HepG2 (cell line): ENCODE measurements around the gene TAGLN2. TPM values are rescaled to one million over a fixed set of nuclear protein-coding genes. Genes with fewer than 3 reads are reported as not detected.

Source experiments
- AFF4 ChIP-seq: sonication (generic); formaldehyde crosslinking; IDR thresholded peaks from 2 replicates; pipeline ENCODE4 v1.4.0; 2020; ENCODE audit warnings: missing genetic modification reagents
- AGO2 ChIP-seq: fragments of 200-400 bp; formaldehyde crosslinking; optimal IDR thresholded peaks from 2 replicates; pipeline ENCODE3; 2017; ENCODE audit warnings: mild to moderate bottlenecking, low read depth, low read length, moderate library complexity
- CENPT ChIP-seq: sonication (generic); formaldehyde crosslinking; IDR thresholded peaks from 2 replicates; pipeline ENCODE4 v1.8.0; 2022; ENCODE audit warnings: low read depth, mild to moderate bottlenecking, moderate library complexity, missing genetic modification reagents
- DNMT1 ChIP-seq: sonication (generic); formaldehyde crosslinking; IDR thresholded peaks from 2 replicates; pipeline ENCODE4 v1.5.1; 2020; ENCODE audit warnings: mild to moderate bottlenecking, missing genetic modification reagents
- GPBP1L1 ChIP-seq: sonication (generic); formaldehyde crosslinking; IDR thresholded peaks from 2 replicates; pipeline ENCODE4 v1.5.0; 2020; ENCODE audit warnings: mild to moderate bottlenecking, missing genetic modification reagents
- IRF2 ChIP-seq: IDR thresholded peaks from 2 replicates; pipeline ENCODE4 v1.6.1; 2018; ENCODE audit warnings: missing genetic modification reagents, missing compliant biosample characterization
- JARID2 ChIP-seq: sonication (generic); formaldehyde crosslinking; IDR thresholded peaks from 2 replicates; pipeline ENCODE4 v1.8.1; 2023; ENCODE audit warnings: missing genetic modification reagents, inconsistent platforms; ENCODE audit not compliant: insufficient replicate concordance
- KLF9 ChIP-seq: IDR thresholded peaks from 2 replicates; pipeline ENCODE4 v1.6.1; 2016; ENCODE audit warnings: low read depth
- MED8 ChIP-seq: sonication (generic); formaldehyde crosslinking; IDR thresholded peaks from 2 replicates; pipeline ENCODE4 v1.8.1; 2023; ENCODE audit warnings: mild to moderate bottlenecking, missing genetic modification reagents; ENCODE audit not compliant: insufficient replicate concordance
- RARG ChIP-seq: sonication (generic); formaldehyde crosslinking; IDR thresholded peaks from 2 replicates; pipeline ENCODE4 v1.4.0; 2020; ENCODE audit warnings: low read depth, mild to moderate bottlenecking, missing genetic modification reagents
- SRSF4 ChIP-seq: fragments of 200-400 bp; formaldehyde crosslinking; IDR thresholded peaks from one replicate; pipeline ENCODE4 v1.6.1; 2018; ENCODE audit warnings: mild to moderate bottlenecking, low read depth, low read length, moderate library complexity; ENCODE audit not compliant: poor library complexity, severe bottlenecking
- TEAD3 ChIP-seq: optimal IDR thresholded peaks from 2 replicates; pipeline ENCODE3; 2016; ENCODE audit warnings: borderline replicate concordance
- THAP7 ChIP-seq: sonication (generic); formaldehyde crosslinking; IDR thresholded peaks from 2 replicates; pipeline ENCODE4 v1.8.1; 2023; ENCODE audit warnings: mild to moderate bottlenecking, missing genetic modification reagents
- TOE1 ChIP-seq: sonication (generic); formaldehyde crosslinking; IDR thresholded peaks from 2 replicates; pipeline ENCODE4 v1.4.0; 2020; ENCODE audit warnings: mild to moderate bottlenecking, missing genetic modification reagents
- ZBTB46 ChIP-seq: sonication (generic); formaldehyde crosslinking; IDR thresholded peaks from 2 replicates; pipeline ENCODE4 v1.4.0; 2020; ENCODE audit warnings: mild to moderate bottlenecking, missing genetic modification reagents, borderline replicate concordance
- ZFP36L1 ChIP-seq: sonication (generic); formaldehyde crosslinking; IDR thresholded peaks from 2 replicates; pipeline ENCODE4 v1.8.0; 2022; ENCODE audit warnings: mild to moderate bottlenecking, missing genetic modification reagents, moderate library complexity
- ZFX ChIP-seq: sonication (generic); formaldehyde crosslinking; IDR thresholded peaks from 2 replicates; pipeline ENCODE4 v1.4.0; 2020; ENCODE audit warnings: mild to moderate bottlenecking, low read depth, missing genetic modification reagents, moderate library complexity
- ZNF136 ChIP-seq: sonication (generic); formaldehyde crosslinking; IDR thresholded peaks from 2 replicates; pipeline ENCODE4 v1.8.1; 2022; ENCODE audit warnings: low read depth, mild to moderate bottlenecking, moderate library complexity, missing genetic modification reagents
- ZNF205 ChIP-seq: IDR thresholded peaks from 2 replicates; pipeline ENCODE4 v1.6.1; 2018; ENCODE audit warnings: missing biosample characterization, missing genetic modification reagents
- ZNF30 ChIP-seq: sonication (generic); formaldehyde crosslinking; IDR thresholded peaks from 2 replicates; pipeline ENCODE4 v1.5.0; 2020; ENCODE audit warnings: mild to moderate bottlenecking, missing genetic modification reagents
- ZNF34 ChIP-seq: sonication (generic); formaldehyde crosslinking; IDR thresholded peaks from 2 replicates; pipeline ENCODE4 v1.4.0; 2020; ENCODE audit warnings: mild to moderate bottlenecking, missing genetic modification reagents, borderline replicate concordance
- ZNF572 ChIP-seq: sonication (generic); formaldehyde crosslinking; IDR thresholded peaks from 2 replicates; pipeline ENCODE4 v1.5.1; 2020; ENCODE audit warnings: mild to moderate bottlenecking, missing genetic modification reagents
- ZNF614 ChIP-seq: IDR thresholded peaks from 2 replicates; pipeline ENCODE4 v1.6.1; 2018; ENCODE audit warnings: missing biosample characterization, missing genetic modification reagents, inconsistent platforms, borderline replicate concordance
- ZNF775 ChIP-seq: sonication (generic); formaldehyde crosslinking; IDR thresholded peaks from 2 replicates; pipeline ENCODE4 v1.4.0; 2020; ENCODE audit warnings: missing genetic modification reagents, mild to moderate bottlenecking, moderate library complexity, borderline replicate concordance
- polyA plus RNA-seq, 8 experiments: library from polyadenylated mRNA; depleted of rRNA in 3 of 8; stranded (reverse) in 7 of 8; unstranded in 1 of 8; fragments of >200 nt; fragmentation: Illumina TruSeq in 4 of 8; extraction: Trizol in 4 of 8; gene quantifications; 2 replicates each; pipeline versions ENCODE4 v1.2.1 to v1.2.3, GENCODE V29; 2011 to 2016; ENCODE audit warnings: low read depth in 4 of 8, missing spikeins in 1 of 8, mixed read lengths in 1 of 8; ENCODE audit not compliant: insufficient read depth in 1 of 8
- total RNA-seq, 5 experiments: library from RNA; depleted of rRNA; stranded (reverse); fragments of >200 nt; fragmentation: Illumina TruSeq; extraction: Trizol; gene quantifications; 2 replicates each; pipeline ENCODE4 v1.2.3, GENCODE V29; 2016; ENCODE audit warnings: low read depth in 1 of 5

TAGLN2 gene
- total and polyA plus RNA-seq, 2 of the 13 experiments (the other 11 are each of a cell fraction or from before 2014, with no cell fraction given): 6.7 to 17.2 TPM

GRCh38 chr1:159970932-159971342, 45.6 kb upstream of the TAGLN2 start (continued):
- no peak for TF ChIP-seq TOE1 (CRISPR knock-in tag)
- peak; percentile 65; the same call in 1 of the 2 replicates for TF ChIP-seq IRF2 (CRISPR knock-in tag)
- TF ChIP-seq AFF4 (CRISPR knock-in tag): no peak
- TF ChIP-seq AGO2: no peak
- peak; percentile 56; the same call in 1 of the 2 replicates for TF ChIP-seq ZFX (CRISPR knock-in tag)
- no peak for TF ChIP-seq ZNF136 (CRISPR knock-in tag)
- TF ChIP-seq ZNF34 (CRISPR knock-in tag): no peak
- TF ChIP-seq ZNF30: no peak
- TF ChIP-seq THAP7 (CRISPR knock-in tag): no peak
- TF ChIP-seq ZNF614: no peak; the same call in 1 of the 2 replicates
- TF ChIP-seq RARG (CRISPR knock-in tag): no peak
- no peak for TF ChIP-seq ZNF775 (CRISPR knock-in tag)
- no peak for TF ChIP-seq ZFP36L1 (CRISPR knock-in tag)
- TF ChIP-seq GPBP1L1: no peak
- TF ChIP-seq DNMT1 (CRISPR knock-in tag): no peak
- TF ChIP-seq ZNF205 (CRISPR knock-in tag): peak; percentile 54; the same call in 1 of the 2 replicates
- TF ChIP-seq ZNF572 (CRISPR knock-in tag): no peak
- TF ChIP-seq ZBTB46 (CRISPR knock-in tag): no peak
- TF ChIP-seq MED8 (CRISPR knock-in tag): no peak
- no peak for TF ChIP-seq KLF9 (CRISPR knock-in tag)
- TF ChIP-seq TEAD3 (CRISPR knock-in tag): peak; percentile 95
- no peak for TF ChIP-seq SRSF4
- TF ChIP-seq CENPT: no peak
- TF ChIP-seq JARID2: no peak
